IPS DF 6.9 (cell line): Measurements from ENCODE around the gene KCNJ18.
"Not testable (repeated sequence)": the region's sequence is repeated elsewhere in the genome, so short reads cannot be mapped to it uniquely, and the experiment has no call there.

Source experiments
- DNase-seq: peaks from one replicate; pipeline ENCODE4 v3.0.0-alpha.2; 2013; ENCODE audit warnings: low read depth, low spot score
- H3K27ac ChIP-seq: one replicate; pipeline ENCODE4 v1.5.1; 2013; ENCODE audit warnings: low read length, control low read depth
- H3K27me3 ChIP-seq: 2 replicates; pipeline ENCODE4 v1.6.1; 2013; ENCODE audit warnings: mild to moderate bottlenecking, low read length; ENCODE audit not compliant: control insufficient read depth, insufficient read depth
- H3K36me3 ChIP-seq: 2 replicates; pipeline ENCODE4 v1.6.1; 2013; ENCODE audit warnings: low read length; ENCODE audit not compliant: control insufficient read depth, insufficient read depth
- H3K4me1 ChIP-seq: 2 replicates; pipeline ENCODE4 v1.6.1; 2013; ENCODE audit warnings: low read length; ENCODE audit not compliant: control insufficient read depth, insufficient read depth
- H3K4me3 ChIP-seq: 2 replicates; pipeline ENCODE4 v1.5.1; 2013; ENCODE audit warnings: mild to moderate bottlenecking, low read length
- H3K9me3 ChIP-seq: 2 replicates; pipeline ENCODE4 v1.6.1; 2013; ENCODE audit warnings: low read length, inconsistent platforms; ENCODE audit not compliant: control insufficient read depth, insufficient read depth
- WGBS: extraction: QIAGEN DNeasy Blood & Tissue Kit; methylation state at CpG from one replicate; pipeline ENCODE4 v1.1.7; 2013; ENCODE audit warnings: mixed read lengths, missing lambda C conversion rate; ENCODE audit not compliant: insufficient read length, insufficient coverage; 5-methylcytosine and 5-hydroxymethylcytosine counted together

Gene KCNJ18

DNA sequence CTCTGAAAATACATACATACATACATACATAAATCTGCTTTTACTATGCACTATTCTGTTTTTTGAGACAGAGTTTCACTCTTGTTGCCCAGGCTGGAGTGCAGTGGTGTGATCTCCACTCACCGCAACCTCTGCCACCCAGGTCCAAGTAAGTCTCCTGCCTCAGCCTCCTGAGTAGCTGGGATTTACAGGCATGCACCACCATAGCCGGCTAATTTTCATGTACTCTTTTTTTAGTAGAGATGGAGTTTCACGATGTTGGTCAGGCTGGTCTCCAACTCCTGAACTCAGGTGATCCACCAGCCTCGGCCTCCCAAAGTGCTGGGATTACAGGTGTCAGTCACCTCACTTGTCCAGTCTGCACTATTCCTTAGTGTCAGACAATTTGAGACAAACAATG is 20.5 kb upstream of the KCNJ18 start:
- not testable (repeated sequence) for H3K27ac ChIP-seq, H3K27me3 ChIP-seq, DNase-seq, H3K4me1 ChIP-seq, H3K9me3 ChIP-seq, H3K4me3 ChIP-seq, H3K36me3 ChIP-seq
- WGBS: no CpG with 5 or more reads among the region's 4 CpGs

- WGBS: no CpG with 5 or more reads among the region's 31 CpGs
- not testable (repeated sequence) for H3K4me1 ChIP-seq, DNase-seq, H3K9me3 ChIP-seq, H3K27me3 ChIP-seq, H3K27ac ChIP-seq, H3K4me3 ChIP-seq, H3K36me3 ChIP-seq
Measured at GRCh38 chr17:21673451-21674241, 18.7 kb upstream of the KCNJ18 start.

- Histone ChIP-seq H3K4me3 (no peak overlapping the region), H3K4me1 (no peaks in the 10 kb centered on the region), H3K27ac (no peak overlapping the region), H3K36me3 (no peaks in the 10 kb centered on the region), H3K27me3 (no peaks in the 10 kb centered on the region), H3K9me3 (peaks cover 7% of the 10 kb centered on the region; the same call in 1 of the 2 replicates)
- no CpG with 5 or more reads among the region's 43 CpGs for WGBS
- DNase-seq: no peak
Measured at GRCh38 chr17:21674242-21674731, 18.0 kb upstream of the KCNJ18 start.

DNA sequence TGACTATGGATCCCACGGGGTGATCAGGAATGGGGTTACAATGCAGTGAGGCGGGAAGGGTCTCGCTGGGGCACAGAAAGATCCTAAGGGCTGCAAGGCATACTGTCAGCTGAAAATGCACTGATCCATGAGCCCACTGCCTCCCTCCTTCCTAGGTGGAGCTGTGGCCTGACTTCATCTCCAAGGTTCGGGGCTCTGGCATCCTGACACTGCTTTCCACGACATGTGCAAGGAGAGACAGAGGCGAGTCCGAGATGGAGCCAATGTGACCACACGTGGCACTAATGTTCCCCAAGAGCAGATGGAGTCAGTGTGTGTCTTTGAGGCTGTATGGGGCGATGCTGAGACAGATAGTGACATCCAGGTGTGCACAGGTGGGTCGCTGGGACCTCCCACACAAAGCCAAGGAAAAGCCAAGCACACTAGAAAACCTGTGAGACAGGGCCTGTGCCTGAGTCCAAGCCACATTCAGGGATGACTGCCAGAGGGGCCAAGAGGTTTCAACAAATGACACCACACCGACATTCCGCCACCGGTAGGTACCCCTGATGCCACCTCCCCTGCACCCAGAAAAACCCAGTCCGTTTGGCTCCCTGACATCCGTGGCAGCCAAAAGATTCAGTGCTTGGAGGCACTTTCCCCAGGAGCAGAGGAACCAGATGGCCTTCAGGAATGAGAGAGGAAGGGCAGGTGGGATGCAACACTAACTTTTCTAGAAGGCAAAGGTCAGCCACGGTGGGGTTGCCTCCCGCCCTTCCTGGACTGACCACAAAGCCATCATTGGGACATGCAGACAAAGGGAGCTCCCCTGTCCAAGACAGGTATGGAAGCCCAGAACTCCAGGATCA is 17.2 kb upstream of the KCNJ18 start:
- not testable (repeated sequence) for H3K9me3 ChIP-seq, H3K4me1 ChIP-seq, H3K27ac ChIP-seq, H3K36me3 ChIP-seq, DNase-seq, H3K4me3 ChIP-seq, H3K27me3 ChIP-seq
- WGBS: no CpG with 5 or more reads among the region's 17 CpGs

DNA sequence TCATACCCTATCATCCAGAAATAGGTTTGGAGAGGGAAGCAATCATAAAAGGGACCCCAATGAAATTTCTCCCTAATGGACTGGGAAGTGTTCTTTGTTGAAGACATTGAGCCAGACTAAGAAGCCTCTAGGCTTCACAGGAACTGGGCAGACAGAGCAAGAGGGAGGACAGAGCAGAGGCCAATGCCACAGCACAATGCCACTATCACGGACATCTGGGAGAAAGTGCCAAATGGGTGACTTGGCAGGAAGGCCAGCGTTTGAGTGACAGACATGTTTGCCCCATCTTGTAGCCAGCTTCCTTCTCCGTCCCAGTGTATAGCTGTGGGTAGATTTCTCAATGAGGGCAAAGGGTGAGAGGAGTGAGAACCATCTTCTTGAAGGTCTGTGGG is 16.6 kb upstream of the KCNJ18 start:
- H3K27me3 ChIP-seq, DNase-seq, H3K4me1 ChIP-seq, H3K9me3 ChIP-seq, H3K27ac ChIP-seq, H3K36me3 ChIP-seq, H3K4me3 ChIP-seq: not testable (repeated sequence)
- WGBS: no CpG with 5 or more reads among the region's 3 CpGs

- no peaks in the 10 kb centered on the region for H3K27me3 ChIP-seq
- no CpG with 5 or more reads among the region's 30 CpGs for WGBS
- H3K27ac ChIP-seq: no peak overlapping the region
- no peak overlapping the region for H3K4me3 ChIP-seq
- H3K36me3 ChIP-seq: no peaks in the 10 kb centered on the region
- no peak for DNase-seq
- no peaks in the 10 kb centered on the region for H3K4me1 ChIP-seq
- peaks cover 10% of the 10 kb centered on the region; the same call in 1 of the 2 replicates for H3K9me3 ChIP-seq
Measured at GRCh38 chr17:21676281-21677111, 15.8 kb upstream of the KCNJ18 start.

- no CpG with 5 or more reads among the region's 15 CpGs for WGBS
- no peaks in the 10 kb centered on the region for H3K4me1 ChIP-seq
- no peak overlapping the region for H3K4me3 ChIP-seq
- H3K27ac ChIP-seq: no peak overlapping the region
- peaks cover 10% of the 10 kb centered on the region; the same call in 1 of the 2 replicates for H3K9me3 ChIP-seq
- H3K27me3 ChIP-seq: no peaks in the 10 kb centered on the region
- no peaks in the 10 kb centered on the region for H3K36me3 ChIP-seq
- DNase-seq: no peak
Measured at GRCh38 chr17:21677126-21677910, 15.0 kb upstream of the KCNJ18 start.

- Histone ChIP-seq H3K4me3 (no peak overlapping the region), H3K27me3 (no peaks in the 10 kb centered on the region), H3K9me3 (peaks cover 12% of the 10 kb centered on the region), H3K4me1 (no peaks in the 10 kb centered on the region), H3K27ac (no peak overlapping the region), H3K36me3 (no peaks in the 10 kb centered on the region)
- DNase-seq: no peak
- WGBS: no CpG with 5 or more reads among the region's 17 CpGs
Measured at GRCh38 chr17:21677911-21678310, 14.4 kb upstream of the KCNJ18 start.

- Histone ChIP-seq H3K27me3 (no peaks in the 10 kb centered on the region), H3K36me3 (no peaks in the 10 kb centered on the region), H3K9me3 (peaks cover 14% of the 10 kb centered on the region), H3K27ac (no peak overlapping the region), H3K4me3 (no peak overlapping the region), H3K4me1 (no peaks in the 10 kb centered on the region)
- no CpG with 5 or more reads among the region's 42 CpGs for WGBS
- no peak for DNase-seq
Measured at GRCh38 chr17:21678393-21679081, 13.8 kb upstream of the KCNJ18 start.
